ENCODE data around the gene ZNRF1. TPM values are rescaled to one million over a fixed set of nuclear protein-coding genes. Genes with fewer than 3 reads are reported as not detected.
A peak's percentile ranks its signal among the peaks of the same experiment; 100 is the strongest.

ZNRF1 gene
- total RNA-seq, 1 donor from 2014 or later = 50.0 TPM

DNA sequence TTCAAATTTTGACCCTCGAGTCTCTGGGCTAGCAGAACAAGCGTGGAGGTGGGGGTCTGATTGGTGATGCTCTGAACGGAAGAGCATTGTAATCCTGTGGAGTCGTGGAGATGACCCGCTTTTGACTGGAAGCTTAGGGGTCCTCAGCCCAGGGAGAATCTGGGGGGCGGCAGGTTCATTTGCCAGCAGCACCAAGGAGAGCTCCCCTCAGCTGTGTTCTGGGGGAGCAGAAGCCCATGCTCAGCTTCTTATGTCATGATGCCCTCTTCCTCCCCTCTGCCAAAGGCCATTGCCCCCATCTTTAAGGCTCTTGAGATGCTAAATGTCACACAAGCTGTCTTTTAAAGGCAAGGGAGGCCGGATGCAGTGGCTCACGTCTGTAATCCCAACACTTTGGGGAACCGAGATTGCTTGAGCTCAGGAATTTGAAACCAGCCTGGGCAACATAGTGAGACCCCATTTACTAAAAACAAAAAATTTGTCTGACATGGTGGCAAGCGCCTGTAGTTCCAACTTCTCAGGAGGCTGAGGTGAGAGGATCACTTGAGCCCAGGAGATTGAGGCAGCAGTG is 98.5 kb downstream of the ZNRF1 start:
- DNase-seq (ENCODE audit: low spot score) = no peak

DNA sequence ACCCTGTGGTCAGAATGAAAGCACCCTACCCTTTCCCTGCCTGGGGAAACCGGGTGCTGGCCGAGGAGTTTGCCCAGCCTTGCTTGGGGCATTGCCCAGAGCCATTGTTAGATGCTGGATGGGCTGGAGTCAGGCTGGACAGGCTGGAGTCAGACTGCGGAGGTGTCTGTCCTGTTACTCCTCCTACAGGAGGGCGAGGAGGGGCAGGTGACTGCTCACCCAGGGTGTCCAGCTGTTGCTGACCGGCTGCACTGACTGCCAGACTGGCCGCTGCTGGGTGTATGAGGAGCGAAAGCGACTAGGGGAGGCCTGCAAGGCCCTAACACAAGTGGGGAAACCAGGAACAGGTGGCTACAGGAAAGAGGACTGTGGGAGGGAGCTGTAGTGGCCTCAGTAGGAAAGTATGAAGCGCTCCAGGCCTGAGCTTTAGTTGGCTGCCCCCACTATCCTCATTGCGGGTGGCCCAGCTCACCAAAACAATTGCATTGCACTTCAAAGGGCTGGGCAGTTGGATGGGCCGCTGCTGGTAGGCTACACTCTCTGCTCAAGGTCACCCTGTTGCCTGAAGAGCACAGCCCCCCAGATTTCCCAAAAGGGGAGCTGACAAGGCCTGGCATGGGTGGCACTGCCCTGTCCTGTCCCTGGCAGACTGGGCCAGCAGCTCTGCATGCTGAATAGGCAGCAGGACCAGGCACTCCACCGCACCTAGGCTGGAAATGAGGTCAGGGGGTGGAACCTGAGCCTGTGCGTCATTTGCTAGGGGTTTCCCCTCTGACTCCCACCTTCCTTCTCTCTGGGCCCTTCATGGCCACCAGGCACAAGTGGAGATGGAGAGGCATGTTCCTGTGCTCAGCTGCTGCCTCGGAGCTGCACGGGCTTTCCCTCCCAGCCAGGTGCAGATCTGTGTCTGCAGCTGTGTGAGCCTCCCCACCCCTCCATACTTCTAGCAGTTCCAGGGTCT is 99.4 kb downstream of the ZNRF1 start:
- no peak for DNase-seq (ENCODE audit: low spot score)

DNA sequence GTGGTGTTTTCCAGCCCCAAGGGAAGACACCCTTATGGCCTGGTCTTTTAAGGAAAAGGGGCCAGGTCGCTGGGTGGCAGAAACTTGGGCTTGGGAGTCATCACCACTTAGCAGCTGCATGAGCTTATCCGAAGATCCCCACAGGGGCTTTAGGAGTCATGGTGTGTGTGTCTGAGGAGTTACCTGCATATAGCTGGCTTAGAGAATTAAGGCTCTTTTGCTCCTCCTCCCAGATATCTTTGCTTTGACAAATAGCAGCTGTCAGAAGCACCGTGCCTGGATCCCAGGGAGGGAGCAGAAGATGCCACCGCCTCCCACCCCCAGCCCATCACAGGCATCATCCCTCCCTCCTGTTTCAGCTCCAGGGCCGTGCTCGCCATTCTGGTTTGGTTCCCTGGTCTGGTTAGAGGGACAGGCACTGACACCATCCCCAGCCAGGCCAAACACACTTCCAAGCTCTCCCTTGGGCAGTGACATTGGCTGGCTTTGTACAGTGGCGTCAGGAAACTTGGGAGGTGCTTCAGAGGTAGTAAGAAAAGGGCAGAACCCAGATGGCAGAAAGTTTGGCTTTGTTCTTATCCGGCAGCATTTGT is 100.3 kb downstream of the ZNRF1 start:
- DNase-seq (ENCODE audit: low spot score) = no peak

DNA sequence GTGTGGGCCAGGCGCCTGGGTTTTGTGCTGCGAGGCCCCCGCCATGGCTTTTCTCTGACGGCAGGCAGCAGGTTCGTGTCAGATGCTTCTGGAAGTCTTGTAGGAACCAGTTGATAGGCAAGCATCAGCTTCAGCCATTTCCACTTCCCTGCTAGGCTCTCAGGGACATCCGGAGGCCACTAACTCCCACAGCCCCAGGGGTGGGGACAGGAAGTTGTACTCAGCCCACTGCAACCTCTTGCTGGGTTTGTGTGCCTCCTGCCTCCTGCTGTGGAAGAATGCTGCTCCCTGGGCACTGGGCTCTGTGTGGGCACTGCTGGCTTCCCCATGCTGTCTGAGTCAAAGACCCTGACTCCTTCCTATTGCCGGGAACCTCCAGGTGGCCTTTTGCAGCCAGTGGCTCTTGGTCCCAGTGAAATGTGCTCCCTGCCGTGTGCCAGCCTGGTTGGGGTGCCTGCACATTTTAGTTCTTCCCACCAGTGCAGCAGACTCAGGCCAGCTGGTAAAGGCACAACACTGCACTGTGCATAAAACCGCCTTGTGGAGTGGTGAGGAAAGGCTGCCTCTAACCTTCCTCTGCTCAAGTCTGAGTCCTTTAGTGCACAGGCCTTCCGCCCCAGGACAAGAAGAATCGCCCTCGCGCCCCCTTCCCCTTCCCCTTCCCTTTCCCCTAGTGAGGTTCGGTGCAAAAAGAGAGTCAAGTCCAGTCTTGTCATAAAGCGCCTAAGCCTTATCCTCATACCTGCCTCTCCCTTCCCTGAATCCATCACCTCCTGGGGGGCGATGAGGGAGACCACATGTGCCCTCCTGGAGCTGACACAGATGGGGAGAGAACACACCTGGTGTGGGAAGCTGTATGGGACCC is 101.1 kb downstream of the ZNRF1 start:
- peak; percentile 62 for DNase-seq (ENCODE audit: low spot score)

DNA sequence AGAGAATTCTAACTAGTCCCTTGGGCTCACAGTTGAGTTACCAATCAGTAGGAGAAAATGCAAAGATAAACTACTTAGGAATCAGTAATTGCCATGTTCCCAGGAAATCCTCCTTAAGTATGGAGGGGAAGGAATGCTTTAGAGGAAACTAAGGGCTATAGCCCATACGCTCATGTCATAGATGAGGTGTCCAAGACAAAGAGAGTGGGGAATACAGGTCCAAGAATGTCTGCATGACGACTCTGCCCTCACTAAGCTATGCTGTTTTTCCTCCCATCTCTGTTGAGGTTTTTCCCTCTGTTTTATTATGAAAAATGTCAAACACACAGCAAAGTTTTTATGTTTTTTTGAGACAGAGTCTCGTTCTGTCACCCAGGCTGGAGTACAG is 101.8 kb downstream of the ZNRF1 start:
- no peak for DNase-seq (ENCODE audit: low spot score)

DNA sequence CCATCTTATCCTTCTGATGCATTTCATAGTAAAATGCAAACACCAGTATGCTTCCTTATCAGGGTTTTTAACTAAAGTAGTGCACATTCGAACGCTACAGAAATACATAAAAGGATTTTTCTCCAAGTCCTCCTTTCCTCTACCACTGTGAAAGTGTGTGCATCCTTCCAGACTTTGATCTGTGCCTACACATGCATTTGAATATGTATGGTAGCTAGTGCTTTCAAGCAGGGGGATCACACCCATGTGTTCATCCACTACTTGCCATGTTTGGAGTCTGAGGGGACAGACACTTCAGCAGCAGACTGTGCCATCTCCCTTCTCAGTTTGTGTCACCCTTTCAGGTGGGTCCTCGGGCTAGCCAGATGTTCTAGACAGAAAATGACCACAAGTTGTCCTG is 102.8 kb downstream of the ZNRF1 start:
- no peak for DNase-seq (ENCODE audit: low spot score)

DNA sequence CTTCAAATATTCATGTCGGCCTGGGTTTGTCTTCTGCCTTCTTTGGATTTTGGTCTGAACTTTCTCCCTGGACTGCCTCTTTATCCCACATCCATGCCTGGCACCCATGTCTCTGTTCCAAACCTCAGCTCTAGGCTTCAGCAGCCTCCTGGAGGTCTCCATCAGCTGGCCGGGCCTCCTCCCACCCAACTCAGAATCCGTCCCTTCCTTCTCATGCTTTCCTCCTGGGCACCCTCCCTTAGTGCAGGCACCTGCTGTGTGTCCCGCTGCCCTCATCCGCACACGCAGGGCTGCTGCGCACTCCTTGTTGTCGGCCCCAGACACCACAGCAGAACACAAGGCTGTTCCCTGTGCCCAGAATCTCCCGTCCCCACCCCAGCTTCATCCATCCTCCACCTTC is 103.8 kb downstream of the ZNRF1 start:
- no peak for DNase-seq (ENCODE audit: low spot score)

DNA sequence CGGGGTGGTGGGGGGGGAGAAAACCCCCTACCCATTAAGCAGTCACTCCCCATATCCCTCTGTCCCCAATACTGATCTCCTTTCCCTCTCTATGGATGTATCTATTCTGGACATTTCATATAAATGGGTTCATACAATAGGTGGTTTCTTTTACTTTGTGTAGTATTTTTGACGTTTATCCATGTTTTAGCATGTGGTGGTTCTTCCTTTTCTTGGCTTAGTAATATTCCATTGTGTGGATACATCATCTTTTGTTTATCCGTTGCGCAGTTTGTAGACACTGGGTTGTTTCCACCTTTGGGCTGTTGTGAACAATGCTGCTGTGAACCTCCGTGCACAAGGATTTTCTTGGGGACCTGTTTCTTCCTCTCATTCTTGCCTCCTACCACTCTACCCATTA is 105.2 kb downstream of the ZNRF1 start:
- DNase-seq (ENCODE audit: low spot score) = no peak

DNA sequence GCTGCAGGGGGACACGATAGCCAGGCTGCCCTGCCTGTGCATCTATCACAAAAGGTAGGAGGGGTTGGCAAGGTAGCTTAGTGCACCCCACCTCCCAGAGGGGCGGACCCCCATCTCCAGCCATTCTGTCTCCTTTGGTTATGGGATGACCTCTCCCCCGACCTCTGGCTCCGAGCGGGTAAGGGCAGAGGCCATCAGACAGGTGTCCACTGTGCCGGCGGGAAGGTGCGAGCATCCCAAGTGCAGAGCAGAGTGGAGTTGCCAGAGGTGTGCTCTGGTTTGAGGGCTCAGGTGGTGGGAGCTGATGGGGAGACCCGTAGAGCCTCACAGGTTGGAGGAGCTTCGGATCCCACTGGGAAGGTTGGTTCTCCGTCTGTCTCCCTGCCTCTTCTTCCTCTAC is 106.0 kb downstream of the ZNRF1 start:
- no peak for DNase-seq (ENCODE audit: low spot score)

DNA sequence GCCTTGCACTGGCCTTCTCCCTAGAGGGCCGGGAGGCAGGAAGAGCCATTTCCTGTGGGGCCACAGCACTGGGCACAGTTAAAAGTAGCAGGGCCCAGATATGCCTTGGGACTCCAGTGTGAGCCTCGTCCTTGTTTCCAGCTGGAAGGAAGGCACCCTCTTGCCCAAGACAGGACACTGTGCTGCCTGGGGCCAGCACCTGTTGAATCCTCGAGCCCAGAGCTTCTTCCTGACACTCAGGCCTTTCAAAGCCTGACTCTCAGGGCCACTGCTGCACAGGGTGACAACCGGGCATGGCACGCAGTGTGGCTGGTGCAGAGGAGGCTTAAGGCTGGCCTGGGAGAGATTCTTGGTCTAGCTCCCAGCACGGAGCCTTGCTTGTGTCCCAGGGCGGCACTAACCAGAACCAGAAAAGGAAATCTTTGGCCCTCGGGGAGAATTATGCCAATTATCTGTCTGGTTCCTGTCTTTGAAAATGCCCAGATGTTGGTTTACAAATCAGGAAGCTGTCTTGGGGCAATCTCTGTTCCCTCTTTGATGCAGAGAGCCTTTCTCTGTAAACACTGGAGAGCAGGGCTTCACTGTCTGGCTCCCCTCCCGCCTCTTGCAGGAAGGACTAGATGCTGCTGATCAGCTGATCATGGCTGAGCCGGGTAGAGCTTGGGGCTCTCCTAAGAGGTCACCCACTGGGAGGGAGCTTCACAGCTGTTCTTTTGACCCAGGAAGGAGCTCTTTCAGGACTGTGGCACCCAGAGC is 106.7 kb downstream of the ZNRF1 start:
- DNase-seq (ENCODE audit: low spot score) = peak; percentile 74

DNA sequence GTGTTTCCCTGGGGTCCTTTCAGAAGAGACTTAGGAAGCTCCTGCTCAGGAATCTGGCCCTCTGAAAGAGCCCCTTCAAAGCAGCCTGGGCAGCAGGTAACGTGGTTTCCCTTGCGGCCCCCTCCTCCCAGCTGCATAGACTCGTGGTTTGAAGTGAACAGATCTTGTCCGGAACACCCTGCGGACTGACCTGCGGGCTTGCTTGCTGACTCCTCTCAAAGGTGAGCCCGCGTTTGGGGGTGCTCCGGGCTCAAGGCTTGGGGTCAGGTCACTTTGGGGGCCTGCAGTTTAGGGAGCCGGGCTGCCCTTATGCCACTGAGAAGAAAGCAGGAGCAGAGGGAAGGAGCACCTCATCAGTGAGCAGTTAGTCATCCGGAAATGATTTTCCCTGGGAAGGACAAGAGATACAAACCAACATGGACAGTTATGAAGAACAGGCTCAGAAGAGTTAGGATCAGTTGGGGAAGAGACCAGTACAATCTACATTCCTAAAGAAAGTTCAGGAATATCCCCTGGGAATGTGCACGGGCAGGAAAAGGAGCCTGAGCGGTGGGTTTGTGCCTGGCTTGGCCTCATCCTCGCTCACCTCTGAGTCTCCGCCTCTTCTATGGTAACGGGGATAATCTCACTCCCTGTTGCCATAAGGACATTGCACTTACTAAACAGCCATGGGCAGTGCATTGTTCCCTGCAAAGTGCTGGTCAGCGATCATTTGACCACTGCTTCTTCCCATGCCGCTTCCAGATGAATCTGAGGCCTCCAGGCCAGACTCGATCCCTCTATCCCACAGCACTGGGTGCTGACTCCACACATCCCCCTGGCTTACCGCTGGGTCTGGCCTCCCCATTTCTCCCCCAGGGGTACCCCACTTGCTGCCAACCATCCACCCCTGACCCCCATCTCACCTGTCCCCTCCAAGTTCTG is 107.8 kb downstream of the ZNRF1 start:
- no peak for DNase-seq (ENCODE audit: low spot score)

DNA sequence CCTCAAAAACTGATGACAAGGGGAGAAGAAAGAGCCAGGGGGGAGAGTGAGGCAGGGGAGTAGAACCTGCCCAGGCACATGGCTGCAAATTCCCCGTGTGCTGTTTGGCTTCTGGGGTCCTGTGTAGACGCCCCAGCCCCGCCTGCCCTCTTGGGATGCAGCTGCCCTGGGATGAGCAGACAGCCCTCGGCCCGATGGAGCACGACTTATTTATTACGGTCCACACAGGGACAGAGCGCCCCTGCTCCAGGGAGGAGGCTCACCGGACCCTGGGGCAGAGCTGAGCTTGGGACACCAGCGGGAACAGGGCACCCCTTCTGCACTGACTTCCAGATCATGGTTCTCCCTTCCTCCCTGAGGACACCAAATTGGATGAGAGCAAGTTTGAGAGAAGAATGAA is 108.7 kb downstream of the ZNRF1 start:
- DNase-seq (ENCODE audit: low spot score) = no peak

DNA sequence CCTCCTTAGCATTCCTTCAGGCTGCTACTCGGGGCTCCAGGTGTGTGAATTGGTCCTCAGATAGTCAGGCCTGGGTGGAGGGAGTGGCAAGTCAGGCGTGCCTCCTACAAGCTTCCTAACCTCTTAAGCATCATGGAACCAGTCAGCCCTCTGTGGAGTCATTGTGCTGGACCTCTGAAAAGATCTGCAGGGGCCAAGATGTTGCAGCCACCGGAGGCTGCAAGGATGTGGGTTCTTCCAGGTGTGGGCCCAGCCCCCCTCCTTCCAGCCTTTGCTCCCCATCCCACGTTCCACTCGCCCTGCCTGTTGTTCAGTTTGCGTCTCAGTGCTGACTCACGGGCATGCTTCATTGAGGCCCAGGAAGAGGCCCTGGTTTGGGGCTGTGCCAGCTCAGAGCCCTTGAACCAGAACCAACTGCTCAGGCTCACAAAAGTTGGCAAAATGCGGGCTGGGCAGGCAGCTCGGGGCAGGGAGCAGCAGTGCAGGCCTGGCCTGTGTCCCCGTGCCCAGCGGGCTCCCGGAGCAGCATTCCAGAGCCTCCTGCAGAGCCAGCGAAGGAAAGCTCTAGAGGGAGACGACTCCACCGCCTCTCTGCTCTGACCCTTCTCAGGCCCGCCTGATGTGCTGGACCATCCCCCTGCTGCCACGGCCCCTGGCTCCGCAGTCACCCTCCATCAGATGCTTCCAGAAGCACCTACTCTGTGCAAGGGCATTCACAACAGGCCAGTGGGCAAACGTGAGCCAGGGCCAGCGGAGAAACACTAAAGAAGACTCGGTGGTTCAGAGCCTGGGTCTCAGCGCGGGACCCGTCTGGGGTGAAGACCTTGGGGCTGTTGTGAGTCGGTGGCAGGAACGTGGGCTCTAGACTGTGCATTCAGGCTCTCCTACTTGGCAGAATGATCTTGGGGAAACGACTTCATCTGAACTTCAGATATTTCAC is 110.2 kb downstream of the ZNRF1 start:
- DNase-seq (ENCODE audit: low spot score) = peak; percentile 95

DNA sequence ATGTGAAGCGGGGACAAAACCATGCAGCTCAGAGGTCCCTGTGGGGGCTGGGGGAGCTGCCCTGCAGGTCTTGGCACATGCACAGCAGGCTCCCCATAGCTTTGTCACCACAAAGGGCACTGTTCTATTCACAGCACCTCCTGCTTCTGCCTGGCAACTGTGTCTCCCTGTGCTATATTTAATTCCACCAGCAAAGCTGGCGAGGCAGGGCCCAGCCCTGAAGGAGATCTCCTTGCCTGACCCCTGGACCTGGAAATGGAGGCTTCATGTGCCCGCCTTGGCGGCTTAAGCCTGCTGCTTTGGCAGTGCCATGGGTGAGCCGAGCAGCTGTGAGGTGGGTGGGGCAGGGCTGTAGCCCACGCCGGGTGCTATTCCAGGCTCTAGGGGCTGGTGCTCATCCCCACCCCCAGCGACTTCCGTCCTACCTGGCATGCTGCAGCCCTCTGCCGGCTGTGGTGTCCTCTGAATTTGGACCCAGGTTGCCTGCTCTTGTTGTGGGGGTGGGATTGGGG is 111.0 kb downstream of the ZNRF1 start:
- peak; percentile 69 for DNase-seq (ENCODE audit: low spot score)

DNA sequence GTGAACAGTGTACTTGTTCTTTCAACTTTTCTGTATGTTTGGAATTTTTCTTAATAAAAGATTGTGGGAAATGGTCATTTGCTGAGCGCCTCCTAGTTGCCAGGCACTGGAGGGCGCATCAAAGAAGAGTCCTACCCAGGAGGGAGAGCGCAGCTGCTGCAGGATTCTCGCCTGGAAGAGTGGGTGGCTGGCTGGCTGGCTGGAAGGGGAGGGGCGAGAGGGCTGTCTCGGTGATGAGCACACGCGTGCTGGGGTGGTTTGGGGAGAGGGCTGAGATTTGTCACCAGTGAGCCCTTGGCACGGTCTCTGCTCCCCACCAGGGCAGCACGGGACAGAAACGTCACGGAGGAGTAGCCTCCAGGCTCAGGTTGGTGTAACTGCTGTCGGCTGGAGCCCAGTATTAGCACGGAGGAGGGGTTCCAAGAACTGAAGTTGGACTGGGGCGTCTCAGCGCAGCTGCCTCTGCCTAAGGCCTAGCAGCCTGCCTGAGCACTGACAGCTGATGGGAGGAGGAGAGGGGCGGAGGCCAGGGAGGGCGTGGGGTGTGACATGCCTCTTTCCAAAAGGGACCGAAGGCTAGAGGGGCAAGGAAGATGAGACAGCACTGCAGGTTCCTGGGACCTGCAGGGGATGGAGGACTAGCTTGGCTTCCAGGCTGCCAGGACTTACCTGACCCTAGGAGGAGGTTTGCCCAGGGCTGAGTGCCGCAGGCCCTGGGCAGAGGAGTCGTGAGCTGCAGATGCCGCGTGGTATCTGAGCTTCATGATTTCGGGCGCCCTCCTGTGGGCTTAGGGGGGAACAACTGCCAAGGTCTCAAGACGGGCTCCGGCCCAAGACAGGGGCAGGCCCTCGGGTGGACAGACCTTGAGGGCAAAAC is 112.1 kb downstream of the ZNRF1 start:
- peak; percentile 92 for DNase-seq (ENCODE audit: low spot score)

DNA sequence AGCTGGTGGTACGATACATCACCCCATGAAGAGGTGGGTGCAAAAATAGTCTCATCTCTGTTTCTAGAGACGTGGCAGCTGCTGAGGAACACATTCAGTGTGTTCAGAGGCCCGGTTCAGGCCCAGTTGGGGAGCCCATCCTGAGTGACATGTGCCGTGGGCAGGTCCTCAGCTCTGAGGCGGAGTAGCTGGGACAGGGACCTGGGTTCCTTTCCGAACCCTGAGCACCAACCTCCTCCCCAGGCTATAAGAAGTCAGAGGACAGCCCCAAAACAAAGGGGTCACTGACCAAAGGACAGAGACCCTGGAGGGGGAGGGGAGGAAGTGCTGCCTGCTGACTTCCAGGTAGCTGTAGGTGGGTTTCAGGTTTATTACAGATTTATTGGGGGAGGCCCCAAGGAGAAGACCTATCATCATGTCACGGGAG is 112.7 kb downstream of the ZNRF1 start:
- DNase-seq (ENCODE audit: low spot score) = no peak

DNA sequence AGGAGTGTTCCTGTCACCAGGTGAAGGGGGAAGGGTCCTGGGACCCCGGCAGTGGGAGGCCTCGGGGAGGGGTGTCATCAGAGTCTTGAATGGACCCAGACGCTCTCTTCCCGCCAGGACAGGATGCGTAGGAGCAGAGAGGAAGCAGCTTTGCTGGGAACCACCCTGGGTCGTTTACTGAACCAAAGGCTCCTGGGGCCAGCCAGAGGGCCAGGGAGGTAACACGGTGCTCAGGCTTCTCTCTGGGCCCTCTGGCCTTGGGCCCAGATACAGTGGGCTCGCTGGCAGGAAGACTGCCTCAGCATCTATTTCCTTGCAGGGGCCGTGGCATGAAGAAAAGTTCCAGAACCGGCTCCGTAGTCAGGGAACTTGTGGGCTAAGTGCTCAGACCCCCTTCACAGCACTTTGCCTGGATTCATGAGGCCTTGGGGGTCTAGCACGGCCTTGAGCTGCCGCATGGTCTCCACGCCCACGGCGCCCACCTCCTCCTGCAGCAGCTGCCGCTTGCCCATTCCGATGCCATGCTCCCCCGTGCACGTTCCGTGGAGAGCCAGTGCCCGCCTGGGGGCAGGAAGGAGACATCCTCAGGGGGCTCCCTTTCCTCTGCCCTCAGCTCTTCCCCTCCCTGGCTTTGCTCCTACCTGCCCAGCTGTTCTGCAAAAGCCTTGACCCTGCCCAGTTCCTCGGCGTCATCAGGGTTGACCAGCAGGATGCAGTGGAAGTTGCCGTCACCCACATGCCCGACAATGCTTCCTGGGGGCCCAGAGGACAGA is 113.3 kb downstream of the ZNRF1 start:
- no peak for DNase-seq (ENCODE audit: low spot score)
